Skeletal muscle tissue (tissue), 4 donors: Measurements from ENCODE around the gene DLGAP1. TPM values are rescaled to one million over a fixed set of nuclear protein-coding genes. Genes with fewer than 3 reads are reported as not detected.
"Not testable (repeated sequence)": the region's sequence is repeated elsewhere in the genome, so short reads cannot be mapped to it uniquely, and the experiment has no call there.

Source experiments
- H3K27ac ChIP-seq: one replicate; pipeline ENCODE4 v1.7.0; 2013; ENCODE audit warnings: mild to moderate bottlenecking, low read depth, low read length, inconsistent platforms
- H3K27me3 ChIP-seq, 3 donors: one replicate each; pipeline ENCODE4 v1.7.0; 2013; ENCODE audit warnings: low read length in 3 of 3; ENCODE audit not compliant: control insufficient read depth in 3 of 3, insufficient read depth in 3 of 3
- H3K36me3 ChIP-seq, 3 donors: one replicate each; pipeline ENCODE4 v1.7.0; 2013; ENCODE audit warnings: low read length in 3 of 3; ENCODE audit not compliant: control insufficient read depth in 3 of 3, insufficient read depth in 3 of 3
- H3K4me1 ChIP-seq, 3 donors: one replicate each; pipeline ENCODE4 v1.7.0; 2013; ENCODE audit warnings: low read length in 3 of 3, mild to moderate bottlenecking in 3 of 3; ENCODE audit not compliant: control insufficient read depth in 3 of 3, insufficient read depth in 3 of 3
- H3K4me3 ChIP-seq, 3 donors: one replicate each; pipeline ENCODE4 v1.7.0; 2013; ENCODE audit warnings: low read length in 3 of 3
- H3K9ac ChIP-seq, 3 donors: one replicate each; pipeline ENCODE4 v1.7.0; 2013; ENCODE audit warnings: low read length in 3 of 3, mild to moderate bottlenecking in 3 of 3, moderate library complexity in 2 of 3, low read depth in 1 of 3
- H3K9me3 ChIP-seq, 3 donors: one replicate each; pipeline ENCODE4 v1.7.0; 2013; ENCODE audit warnings: low read length in 3 of 3; ENCODE audit not compliant: control insufficient read depth in 3 of 3
- total RNA-seq: library from RNA; depleted of rRNA; stranded (reverse); fragments of >200 nt; gene quantifications from one replicate; pipeline ENCODE4 v1.2.3, GENCODE V29; 2014
- donor health status: Osteomylitis.

DLGAP1 gene
- total RNA-seq, 1 donor from 2014 or later: 0.52 TPM

GRCh38 chr18:4034815-4035214 is 420.3 kb downstream of the DLGAP1 start:
- H3K9ac ChIP-seq, H3K4me3 ChIP-seq, H3K27ac ChIP-seq, H3K9me3 ChIP-seq, H3K36me3 ChIP-seq, H3K27me3 ChIP-seq, H3K4me1 ChIP-seq: not testable (repeated sequence)

- no peaks in the 10 kb centered on the region for H3K9me3 ChIP-seq
- no peak overlapping the region for H3K9ac ChIP-seq
These were observed 428.6 kb downstream of the DLGAP1 start for GRCh38 chr18:4026542-4026941.

GRCh38 chr18:4024702-4025101 is 430.4 kb downstream of the DLGAP1 start:
- H3K9me3 ChIP-seq: no peaks in the 10 kb centered on the region
- H3K9ac ChIP-seq: no peak overlapping the region
- no peak overlapping the region for H3K4me3 ChIP-seq
- H3K36me3 ChIP-seq: no peaks in the 10 kb centered on the region
- no peak overlapping the region for H3K27ac ChIP-seq
- H3K4me1 ChIP-seq: no peaks in the 10 kb centered on the region
- no peaks in the 10 kb centered on the region for H3K27me3 ChIP-seq

More at GRCh38 chr18:4026542-4026941, 428.6 kb downstream of the DLGAP1 start:
- no peaks in the 10 kb centered on the region for H3K36me3 ChIP-seq
- H3K27ac ChIP-seq: no peak overlapping the region
- H3K4me1 ChIP-seq: no peaks in the 10 kb centered on the region
- H3K27me3 ChIP-seq: no peaks in the 10 kb centered on the region
- no peak overlapping the region for H3K4me3 ChIP-seq

GRCh38 chr18:4022749-4023148 is 432.4 kb downstream of the DLGAP1 start:
- H3K9ac ChIP-seq, H3K9me3 ChIP-seq, H3K4me1 ChIP-seq, H3K36me3 ChIP-seq, H3K27ac ChIP-seq, H3K27me3 ChIP-seq, H3K4me3 ChIP-seq: not testable (repeated sequence)

GRCh38 chr18:4020026-4020425 is 435.1 kb downstream of the DLGAP1 start:
- no peak overlapping the region for H3K4me3 ChIP-seq
- H3K9me3 ChIP-seq: no peaks in the 10 kb centered on the region
- H3K36me3 ChIP-seq: no peaks in the 10 kb centered on the region
- no peaks in the 10 kb centered on the region for H3K4me1 ChIP-seq
- H3K27ac ChIP-seq: no peak overlapping the region
- no peaks in the 10 kb centered on the region for H3K27me3 ChIP-seq
- no peak overlapping the region for H3K9ac ChIP-seq

GRCh38 chr18:4017480-4017879 is 437.6 kb downstream of the DLGAP1 start:
- Histone ChIP-seq H3K27me3 (no peaks in the 10 kb centered on the region), H3K36me3 (no peaks in the 10 kb centered on the region), H3K4me1 (no peaks in the 10 kb centered on the region), H3K9me3 (no peaks in the 10 kb centered on the region), H3K9ac (no peak overlapping the region), H3K4me3 (no peak overlapping the region), H3K27ac (no peak overlapping the region)

GRCh38 chr18:4016391-4017049 is 438.6 kb downstream of the DLGAP1 start:
- Histone ChIP-seq H3K36me3 (no peaks in the 10 kb centered on the region), H3K4me1 (no peaks in the 10 kb centered on the region), H3K9ac (no peak overlapping the region), H3K27ac (no peak overlapping the region), H3K4me3 (no peak overlapping the region), H3K9me3 (no peaks in the 10 kb centered on the region), H3K27me3 (no peaks in the 10 kb centered on the region)

- H3K27ac ChIP-seq: no peak overlapping the region
- H3K36me3 ChIP-seq: no peaks in the 10 kb centered on the region
- no peaks in the 10 kb centered on the region for H3K9me3 ChIP-seq
- H3K27me3 ChIP-seq: no peaks in the 10 kb centered on the region
- H3K9ac ChIP-seq: no peak overlapping the region
- no peak overlapping the region for H3K4me3 ChIP-seq
- H3K4me1 ChIP-seq: no peaks in the 10 kb centered on the region
These were observed 447.3 kb downstream of the DLGAP1 start for GRCh38 chr18:4007846-4008245.

- Histone ChIP-seq H3K27me3 (no peaks in the 10 kb centered on the region), H3K9me3 (no peaks in the 10 kb centered on the region), H3K9ac (no peak overlapping the region), H3K4me1 (no peaks in the 10 kb centered on the region), H3K27ac (no peak overlapping the region), H3K36me3 (no peaks in the 10 kb centered on the region), H3K4me3 (no peak overlapping the region)
These were observed 450.8 kb downstream of the DLGAP1 start for GRCh38 chr18:4004183-4004829.

- H3K27ac ChIP-seq: no peak overlapping the region
- no peak overlapping the region for H3K4me3 ChIP-seq
- no peaks in the 10 kb centered on the region for H3K9me3 ChIP-seq
- no peaks in the 10 kb centered on the region for H3K36me3 ChIP-seq
- no peaks in the 10 kb centered on the region for H3K27me3 ChIP-seq
- no peak overlapping the region for H3K9ac ChIP-seq
- H3K4me1 ChIP-seq: no peaks in the 10 kb centered on the region
These were observed 456.3 kb downstream of the DLGAP1 start for GRCh38 chr18:3998698-3999333.
